ENCODE results near the gene ARMC7.
"Not testable (repeated sequence)": the region's sequence is repeated elsewhere in the genome, so short reads cannot be mapped to it uniquely, and the experiment has no call there.

ARMC7 gene

GRCh38 chr17:75130632-75131277 is 21.0 kb downstream of the ARMC7 start:
- peak; percentile 67 for DNase-seq (ENCODE audit: low read depth)
- TF ChIP-seq CTCF (IDR thresholded peaks at IDR 0.05; ENCODE audit: low read length, missing control alignments): peak; percentile 62

GRCh38 chr17:75131278-75132017 is 21.7 kb downstream of the ARMC7 start, which contains the start of gene NT5C:
Gene NT5C (minus strand): TSS chr17:75131742. CDS start chr17:75131707, 35 bp downstream.
- TF ChIP-seq CTCF (IDR thresholded peaks at IDR 0.05; ENCODE audit: low read length, missing control alignments): peak; percentile 27
- H3K4me3 ChIP-seq (replicated peaks; ENCODE audit: low read depth, low read length): peak within 1 kb of the TSS; percentile 73

More at GRCh38 chr17:75130632-75131277, 21.0 kb downstream of the ARMC7 start:
- H3K4me3 ChIP-seq (replicated peaks; ENCODE audit: low read depth, low read length): peak overlapping the region; percentile 73

GRCh38 chr17:75132018-75133000 is 22.5 kb downstream of the ARMC7 start:
- peak overlapping the region; percentile 73 for H3K4me3 ChIP-seq (replicated peaks; ENCODE audit: low read depth, low read length)
- not testable (repeated sequence) for DNase-seq (ENCODE audit: low read depth)

More at GRCh38 chr17:75131278-75132017, 21.7 kb downstream of the ARMC7 start, which contains the start of gene NT5C:
- peak; percentile 75 for DNase-seq (ENCODE audit: low read depth)

GRCh38 chr17:75133001-75133400 is 23.2 kb downstream of the ARMC7 start:
- no peak for DNase-seq (ENCODE audit: low read depth)
- no peak overlapping the region for H3K4me3 ChIP-seq (replicated peaks; ENCODE audit: low read depth, low read length)

GRCh38 chr17:75133607-75134347 is 24.0 kb downstream of the ARMC7 start:
- DNase-seq (ENCODE audit: low read depth); H3K4me3 ChIP-seq (replicated peaks; ENCODE audit: low read depth, low read length): not testable (repeated sequence)

More at GRCh38 chr17:75133001-75133400, 23.2 kb downstream of the ARMC7 start:
- TF ChIP-seq CTCF (IDR thresholded peaks at IDR 0.05; ENCODE audit: low read length, missing control alignments): no peak

GRCh38 chr17:75135452-75135851 is 25.7 kb downstream of the ARMC7 start:
- no peak overlapping the region for H3K4me3 ChIP-seq (replicated peaks; ENCODE audit: low read depth, low read length)
- DNase-seq (ENCODE audit: low read depth): no peak
- no peak for TF ChIP-seq CTCF (IDR thresholded peaks at IDR 0.05; ENCODE audit: low read length, missing control alignments)

GRCh38 chr17:75135946-75136345 is 26.2 kb downstream of the ARMC7 start:
- no peak overlapping the region for H3K4me3 ChIP-seq (replicated peaks; ENCODE audit: low read depth, low read length)
- TF ChIP-seq CTCF (IDR thresholded peaks at IDR 0.05; ENCODE audit: low read length, missing control alignments): no peak
- DNase-seq (ENCODE audit: low read depth): no peak

- H3K4me3 ChIP-seq (replicated peaks; ENCODE audit: low read depth, low read length); DNase-seq (ENCODE audit: low read depth): not testable (repeated sequence)
These were observed 28.0 kb downstream of the ARMC7 start for GRCh38 chr17:75137762-75138161.

All from fibroblast of pulmonary artery (primary cell).